ENCODE measurements around the gene COBL. TPM values are rescaled to one million over a fixed set of nuclear protein-coding genes. Genes with fewer than 3 reads are reported as not detected.

COBL gene
- total RNA-seq, 1 donor from 2014 or later, result 0.05 TPM

GRCh38 chr7:51033727-51034520 is 282.7 kb downstream of the COBL start:
- Mint-ChIP-seq H3K27ac (ENCODE audit: unreplicated experiment) (no peak overlapping the region), H3K36me3 (ENCODE audit: low read depth) (no peaks in the 10 kb centered on the region), H3K4me1 (peaks cover 13% of the 10 kb centered on the region), H3K9me3 (no peaks in the 10 kb centered on the region), H3K4me3 (no peak overlapping the region), H3K27me3 (ENCODE audit: low read depth) (peaks cover 3% of the 10 kb centered on the region)
- no peak for DNase-seq (ENCODE audit: low read depth, low spot score)
- TF ChIP-seq CTCF (conservative IDR thresholded peaks at IDR 0.05), result no peak

- no peaks in the 10 kb centered on the region for H3K9me3 Mint-ChIP-seq
Observed at GRCh38 chr7:51031791-51032515, 284.7 kb downstream of the COBL start.

GRCh38 chr7:51031216-51031615 is 285.4 kb downstream of the COBL start:
- Mint-ChIP-seq H3K9me3 (no peaks in the 10 kb centered on the region), H3K4me3 (no peak overlapping the region), H3K27me3 (ENCODE audit: low read depth) (peaks cover 3% of the 10 kb centered on the region), H3K4me1 (peaks cover 13% of the 10 kb centered on the region), H3K27ac (ENCODE audit: unreplicated experiment) (no peak overlapping the region), H3K36me3 (ENCODE audit: low read depth) (no peaks in the 10 kb centered on the region)
- no peak for DNase-seq (ENCODE audit: low read depth, low spot score)
- TF ChIP-seq CTCF (conservative IDR thresholded peaks at IDR 0.05), result no peak

More at GRCh38 chr7:51031791-51032515, 284.7 kb downstream of the COBL start:
- DNase-seq (ENCODE audit: low read depth, low spot score), result no peak
- peaks cover 13% of the 10 kb centered on the region for H3K4me1 Mint-ChIP-seq
- H3K27me3 Mint-ChIP-seq (ENCODE audit: low read depth), result peaks cover 3% of the 10 kb centered on the region
- no peaks in the 10 kb centered on the region for H3K36me3 Mint-ChIP-seq (ENCODE audit: low read depth)
- no peak overlapping the region for H3K4me3 Mint-ChIP-seq
- H3K27ac Mint-ChIP-seq (ENCODE audit: unreplicated experiment), result no peak overlapping the region
- TF ChIP-seq CTCF (conservative IDR thresholded peaks at IDR 0.05), result no peak

GRCh38 chr7:51029701-51030191 is 286.9 kb downstream of the COBL start:
- TF ChIP-seq CTCF (conservative IDR thresholded peaks at IDR 0.05), result no peak
- Mint-ChIP-seq H3K27me3 (ENCODE audit: low read depth) (no peaks in the 10 kb centered on the region), H3K27ac (ENCODE audit: unreplicated experiment) (no peak overlapping the region), H3K9me3 (no peaks in the 10 kb centered on the region), H3K36me3 (ENCODE audit: low read depth) (no peaks in the 10 kb centered on the region), H3K4me3 (no peak overlapping the region), H3K4me1 (peaks cover 12% of the 10 kb centered on the region)
- DNase-seq (ENCODE audit: low read depth, low spot score), result no peak

- H3K9me3 Mint-ChIP-seq, result no peaks in the 10 kb centered on the region
- H3K4me3 Mint-ChIP-seq, result no peak overlapping the region
- no peak overlapping the region for H3K27ac Mint-ChIP-seq (ENCODE audit: unreplicated experiment)
- H3K36me3 Mint-ChIP-seq (ENCODE audit: low read depth), result no peaks in the 10 kb centered on the region
- DNase-seq (ENCODE audit: low read depth, low spot score), result no peak
- peaks cover 7% of the 10 kb centered on the region for H3K4me1 Mint-ChIP-seq
- H3K27me3 Mint-ChIP-seq (ENCODE audit: low read depth), result no peaks in the 10 kb centered on the region
- TF ChIP-seq CTCF (conservative IDR thresholded peaks at IDR 0.05), result no peak
Observed at GRCh38 chr7:51029131-51029530, 287.5 kb downstream of the COBL start.

All from neural crest cell (in vitro differentiated cells).